ENCODE measurements around the gene GSK3A.

GRCh38 chr19:42214810-42215485 lies 27.5 kb downstream of the GSK3A start:
- TF ChIP-seq TAF1 (IDR thresholded peaks at IDR 0.05; ENCODE audit: low read depth, low read length), result no peak
- no peak for TF ChIP-seq POLR2A (IDR thresholded peaks at IDR 0.05; ENCODE audit: low read depth, low read length)
- no peak for TF ChIP-seq POLR2AphosphoS5 (IDR thresholded peaks at IDR 0.05; ENCODE audit: low read depth, low read length)
- no peak for TF ChIP-seq SPI1 (IDR thresholded peaks at IDR 0.05; ENCODE audit: low read depth, low read length)

Measured in GM12891 (cell line).